HepG2 (cell line): Measurements from ENCODE around the gene ACVR1B. TPM values are rescaled to one million over a fixed set of nuclear protein-coding genes. Genes with fewer than 3 reads are reported as not detected.

Experiments
- EEA1 ChIP-seq: sonication (generic); formaldehyde crosslinking; IDR thresholded peaks from 2 replicates; pipeline ENCODE4 v1.5.1; 2020; ENCODE audit warnings: mild to moderate bottlenecking, missing genetic modification reagents, borderline replicate concordance
- MYC ChIP-seq: sonication (generic); formaldehyde crosslinking; IDR thresholded peaks from 2 replicates; pipeline ENCODE4 v1.9.0; 2021; ENCODE audit warnings: missing genetic modification reagents, borderline replicate concordance
- NRL ChIP-seq: sonication (generic); formaldehyde crosslinking; IDR thresholded peaks from 2 replicates; pipeline ENCODE4 v1.5.0; 2020; ENCODE audit warnings: missing genetic modification reagents, mild to moderate bottlenecking, moderate library complexity, borderline replicate concordance
- PHF8 ChIP-seq: sonication (generic); formaldehyde crosslinking; IDR thresholded peaks from 2 replicates; pipeline ENCODE4 v1.5.0; 2020; ENCODE audit warnings: missing genetic modification reagents
- ZMYM4 ChIP-seq: sonication (generic); formaldehyde crosslinking; IDR thresholded peaks from 2 replicates; pipeline ENCODE4 v1.8.1; 2023; ENCODE audit warnings: mild to moderate bottlenecking, missing genetic modification reagents
- ZNF383 ChIP-seq: sonication (generic); formaldehyde crosslinking; IDR thresholded peaks from 2 replicates; pipeline ENCODE4 v1.4.0; 2020; ENCODE audit warnings: missing genetic modification reagents, mild to moderate bottlenecking, borderline replicate concordance
- ZNF609 ChIP-seq: sonication (generic); formaldehyde crosslinking; IDR thresholded peaks from 2 replicates; pipeline ENCODE4 v1.4.0; 2020; ENCODE audit warnings: mild to moderate bottlenecking, missing genetic modification reagents, borderline replicate concordance
- ZNF800 ChIP-seq: sonication (generic); formaldehyde crosslinking; IDR thresholded peaks from 2 replicates; pipeline ENCODE4 v1.4.0; 2020; ENCODE audit warnings: missing genetic modification reagents
- polyA plus RNA-seq, 8 experiments: library from polyadenylated mRNA; depleted of rRNA in 3 of 8; stranded (reverse) in 7 of 8; unstranded in 1 of 8; fragments of >200 nt; fragmentation: Illumina TruSeq in 4 of 8; extraction: Trizol in 4 of 8; gene quantifications; 2 replicates each; pipeline versions ENCODE4 v1.2.1 to v1.2.3, GENCODE V29; 2011 to 2016; ENCODE audit warnings: low read depth in 4 of 8, missing spikeins in 1 of 8, mixed read lengths in 1 of 8; ENCODE audit not compliant: insufficient read depth in 1 of 8
- total RNA-seq, 5 experiments: library from RNA; depleted of rRNA; stranded (reverse); fragments of >200 nt; fragmentation: Illumina TruSeq; extraction: Trizol; gene quantifications; 2 replicates each; pipeline ENCODE4 v1.2.3, GENCODE V29; 2016; ENCODE audit warnings: low read depth in 1 of 5

The ACVR1B gene
- total and polyA plus RNA-seq, 2 of the 13 experiments (the other 11 are each of a cell fraction or from before 2014, with no cell fraction given), result 8.9 to 12.1 TPM

- TF ChIP-seq ZNF800, result peak; percentile 76
- TF ChIP-seq ZNF383 (CRISPR knock-in tag), result no peak
- TF ChIP-seq ZNF609, result 0 out of 2 replicates have a peak, but pooled peaks have one; percentile 15
- TF ChIP-seq MYC (CRISPR knock-in tag), result peak; percentile 43; the same call in 1 of the 2 replicates
- peak; percentile 33; the same call in 1 of the 2 replicates for TF ChIP-seq PHF8
- TF ChIP-seq ZMYM4, result 0 out of 2 replicates have a peak, but pooled peaks have one; percentile 31
- TF ChIP-seq EEA1 (CRISPR knock-in tag), result 0 out of 2 replicates have a peak, but pooled peaks have one; percentile 19
- TF ChIP-seq NRL (CRISPR knock-in tag), result 0 out of 2 replicates have a peak, but pooled peaks have one; percentile 19
Observed at GRCh38 chr12:52022841-52023181, 71.3 kb downstream of the ACVR1B start (continued).
